MM.1S (cell line): ENCODE results near the gene F8.
"Not testable (repeated sequence)": the region's sequence is repeated elsewhere in the genome, so short reads cannot be mapped to it uniquely, and the experiment has no call there.

Experiments used
- DNase-seq: peaks from one replicate; pipeline ENCODE4 v3.0.0-alpha.2; 2015
- H2AFZ ChIP-seq: fragments of 300-600 bp; sonication (generic); 2 replicates; pipeline ENCODE4 v1.6.0; 2016; ENCODE audit warnings: antibody characterized with exemption, low read length
- H3F3A ChIP-seq: fragments of 300-600 bp; sonication (generic); 2 replicates; pipeline ENCODE4 v1.6.1; 2016; ENCODE audit warnings: mild to moderate bottlenecking, antibody characterized with exemption, low read length, moderate library complexity, mixed read lengths; ENCODE audit not compliant: insufficient read depth
- H3K27ac ChIP-seq: fragments of 300-600 bp; sonication (generic); 2 replicates; pipeline ENCODE4 v1.5.1; 2016; ENCODE audit warnings: mild to moderate bottlenecking, low read length
- H3K27me3 ChIP-seq: fragments of 300-600 bp; sonication (generic); replicated peaks from 2 replicates; pipeline ENCODE4 v1.6.0; 2016; ENCODE audit warnings: low read length; ENCODE audit not compliant: insufficient read depth
- H3K36me3 ChIP-seq: fragments of 300-600 bp; sonication (generic); replicated peaks from 2 replicates; pipeline ENCODE4 v1.6.1; 2016; ENCODE audit warnings: mild to moderate bottlenecking, low read length, mixed read lengths; ENCODE audit not compliant: insufficient read depth
- H3K4me1 ChIP-seq: fragments of 300-600 bp; sonication (generic); 2 replicates; pipeline ENCODE4 v1.6.1; 2016; ENCODE audit warnings: low read length, mixed read lengths
- H3K4me2 ChIP-seq: fragments of 300-600 bp; sonication (generic); 2 replicates; pipeline ENCODE4 v1.6.0; 2016; ENCODE audit warnings: low read depth, low read length
- H3K4me3 ChIP-seq: fragments of 300-600 bp; sonication (generic); 2 replicates; pipeline ENCODE4 v1.5.1; 2016; ENCODE audit warnings: low read length, mixed read lengths
- H3K79me2 ChIP-seq: fragments of 300-600 bp; sonication (generic); 2 replicates; pipeline ENCODE4 v1.6.1; 2016; ENCODE audit warnings: mixed run types, low read length, mixed read lengths
- H3K9ac ChIP-seq: fragments of 300-600 bp; sonication (generic); 2 replicates; pipeline ENCODE4 v1.6.1; 2016; ENCODE audit warnings: low read length, mixed read lengths
- H3K9me2 ChIP-seq: fragments of 300-600 bp; sonication (generic); replicated peaks from 2 replicates; pipeline ENCODE4 v1.6.1; 2016; ENCODE audit warnings: mild to moderate bottlenecking, low read length, mixed read lengths; ENCODE audit not compliant: insufficient read depth
- H3K9me3 ChIP-seq: fragments of 300-600 bp; sonication (generic); replicated peaks from 2 replicates; pipeline ENCODE4 v1.6.1; 2016; ENCODE audit warnings: mild to moderate bottlenecking, low read length, mixed read lengths; ENCODE audit not compliant: insufficient read depth
- H4K20me1 ChIP-seq: fragments of 300-600 bp; sonication (generic); 2 replicates; pipeline ENCODE4 v1.6.1; 2016; ENCODE audit warnings: mild to moderate bottlenecking, low read length, moderate library complexity, mixed read lengths; ENCODE audit not compliant: insufficient read depth
- EZH2 ChIP-seq: fragments of 300-600 bp; sonication (generic); optimal IDR thresholded peaks from 2 replicates; pipeline ENCODE3; 2017; ENCODE audit warnings: low read depth, mild to moderate bottlenecking, antibody characterized with exemption, low read length, mixed read lengths
- EZH2phosphoT487 ChIP-seq: fragments of 300-600 bp; sonication (generic); IDR thresholded peaks from 2 replicates; pipeline ENCODE4 v1.6.1; 2018; ENCODE audit warnings: antibody characterized with exemption, low read length
- TF ChIP-seq, protein P1 (sequence below): fragments of 300-600 bp; sonication (generic); IDR thresholded peaks from 2 replicates; pipeline ENCODE4 v1.5.1; 2016; ENCODE audit warnings: antibody characterized with exemption, low read length, mixed read lengths

The F8 gene

DNA sequence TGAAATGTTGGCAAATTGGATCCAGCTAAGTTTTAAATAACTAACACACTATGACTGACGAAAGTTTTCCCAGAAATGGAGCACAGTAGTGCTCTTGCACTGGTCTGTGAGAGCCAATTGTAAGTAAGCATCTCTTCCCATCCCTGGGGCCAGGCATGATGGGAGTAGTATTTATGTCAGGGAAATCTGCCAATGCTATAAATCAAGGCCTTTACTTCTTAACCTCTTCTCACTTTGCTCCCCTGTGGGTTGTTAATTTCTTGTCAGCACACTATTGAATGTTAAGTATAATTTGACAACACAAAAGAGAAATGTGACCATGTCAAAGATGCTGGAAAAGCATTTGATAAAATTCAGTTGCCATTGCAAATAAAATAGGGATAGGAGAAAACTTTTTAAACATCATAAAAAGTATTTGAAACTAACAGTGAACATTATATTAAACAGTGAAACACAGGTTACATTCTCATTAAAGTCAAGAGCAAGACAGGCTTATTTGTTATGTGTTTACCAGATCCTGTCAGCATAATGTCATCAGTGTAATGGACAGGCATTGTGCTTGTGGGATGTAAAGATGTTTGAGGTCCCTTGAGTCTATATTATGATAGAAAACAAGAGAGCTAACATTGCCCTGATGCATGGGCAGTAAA, 131.4 kb downstream of the F8 start:
- no peak for DNase-seq
- Histone ChIP-seq H2AFZ (no peak overlapping the region), H4K20me1 (no peaks in the 10 kb centered on the region), H3K9me3 (no peaks in the 10 kb centered on the region), H3K4me3 (no peak overlapping the region), H3K9ac (no peak overlapping the region), H3K79me2 (no peaks in the 10 kb centered on the region), H3K27ac (no peak overlapping the region), H3K36me3 (no peaks in the 10 kb centered on the region), H3F3A (no peaks in the 10 kb centered on the region), H3K4me1 (no peaks in the 10 kb centered on the region), H3K9me2 (no peaks in the 10 kb centered on the region), H3K4me2 (no peak overlapping the region), H3K27me3 (no peaks in the 10 kb centered on the region)
- TF ChIP-seq EZH2 (no peak), EZH2phosphoT487 (no peak)
- TF ChIP-seq, protein P1, sequence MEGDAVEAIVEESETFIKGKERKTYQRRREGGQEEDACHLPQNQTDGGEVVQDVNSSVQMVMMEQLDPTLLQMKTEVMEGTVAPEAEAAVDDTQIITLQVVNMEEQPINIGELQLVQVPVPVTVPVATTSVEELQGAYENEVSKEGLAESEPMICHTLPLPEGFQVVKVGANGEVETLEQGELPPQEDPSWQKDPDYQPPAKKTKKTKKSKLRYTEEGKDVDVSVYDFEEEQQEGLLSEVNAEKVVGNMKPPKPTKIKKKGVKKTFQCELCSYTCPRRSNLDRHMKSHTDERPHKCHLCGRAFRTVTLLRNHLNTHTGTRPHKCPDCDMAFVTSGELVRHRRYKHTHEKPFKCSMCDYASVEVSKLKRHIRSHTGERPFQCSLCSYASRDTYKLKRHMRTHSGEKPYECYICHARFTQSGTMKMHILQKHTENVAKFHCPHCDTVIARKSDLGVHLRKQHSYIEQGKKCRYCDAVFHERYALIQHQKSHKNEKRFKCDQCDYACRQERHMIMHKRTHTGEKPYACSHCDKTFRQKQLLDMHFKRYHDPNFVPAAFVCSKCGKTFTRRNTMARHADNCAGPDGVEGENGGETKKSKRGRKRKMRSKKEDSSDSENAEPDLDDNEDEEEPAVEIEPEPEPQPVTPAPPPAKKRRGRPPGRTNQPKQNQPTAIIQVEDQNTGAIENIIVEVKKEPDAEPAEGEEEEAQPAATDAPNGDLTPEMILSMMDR: no peak

DNA sequence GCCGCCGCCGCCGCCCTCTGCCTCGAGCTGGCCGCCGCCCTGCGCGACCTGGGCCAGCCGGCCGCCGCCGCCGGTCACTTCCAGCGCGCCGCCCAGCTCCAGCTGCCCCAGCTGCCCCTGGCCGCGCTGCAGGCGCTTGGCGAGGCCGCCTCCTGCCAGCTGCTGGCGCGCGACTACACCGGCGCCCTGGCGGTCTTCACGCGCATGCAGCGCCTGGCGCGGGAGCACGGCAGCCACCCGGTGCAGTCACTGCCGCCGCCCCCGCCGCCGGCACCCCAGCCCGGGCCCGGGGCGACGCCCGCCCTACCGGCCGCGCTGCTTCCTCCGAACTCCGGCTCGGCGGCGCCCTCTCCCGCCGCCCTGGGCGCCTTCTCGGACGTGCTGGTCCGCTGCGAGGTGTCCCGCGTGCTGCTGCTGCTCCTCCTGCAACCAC, 135.7 kb downstream of the F8 start:
- DNase-seq, H3K4me3 ChIP-seq, H3K9me2 ChIP-seq, H3K79me2 ChIP-seq, H3K4me2 ChIP-seq, H3K27ac ChIP-seq, H3K36me3 ChIP-seq, H3F3A ChIP-seq, H4K20me1 ChIP-seq, H3K4me1 ChIP-seq, H3K27me3 ChIP-seq, H3K9me3 ChIP-seq, H3K9ac ChIP-seq, H2AFZ ChIP-seq: not testable (repeated sequence)

DNA sequence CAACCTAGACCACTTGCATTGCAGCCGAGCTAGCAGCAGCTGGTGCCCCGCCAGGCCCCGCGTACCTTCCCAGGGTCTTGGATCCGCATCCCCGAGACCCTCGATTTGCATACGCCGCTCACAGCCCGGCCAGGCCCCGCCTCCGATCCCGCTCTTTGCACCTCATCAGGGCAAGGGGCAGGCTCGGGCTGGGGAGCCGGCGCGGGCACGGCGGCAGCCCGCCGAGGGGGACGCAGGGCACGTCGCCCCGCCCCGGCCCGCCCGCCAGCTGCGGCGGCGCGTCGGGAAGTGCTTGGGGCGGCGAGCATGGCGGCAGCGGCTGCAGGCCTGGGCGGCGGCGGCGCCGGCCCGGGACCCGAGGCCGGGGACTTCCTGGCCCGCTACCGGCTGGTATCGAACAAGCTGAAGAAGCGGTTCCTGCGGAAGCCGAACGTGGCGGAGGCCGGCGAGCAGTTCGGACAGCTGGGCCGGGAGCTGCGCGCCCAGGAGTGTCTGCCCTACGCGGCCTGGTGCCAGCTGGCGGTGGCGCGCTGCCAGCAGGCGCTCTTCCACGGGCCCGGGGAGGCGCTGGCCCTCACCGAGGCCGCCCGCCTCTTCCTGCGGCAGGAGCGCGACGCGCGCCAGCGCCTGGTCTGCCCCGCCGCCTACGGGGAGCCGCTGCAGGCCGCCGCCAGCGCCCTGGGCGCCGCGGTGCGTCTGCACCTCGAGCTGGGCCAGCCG, 136.3 kb downstream of the F8 start, which contains the start of gene F8A1:
TSS of gene F8A1 (plus strand) at position 287 of the 720 bp plus-strand sequence. CDS start at position 307, 20 bp downstream.
- not testable (repeated sequence) for H3F3A ChIP-seq, H3K27ac ChIP-seq, H3K79me2 ChIP-seq, H3K4me1 ChIP-seq, H3K9me3 ChIP-seq, H3K4me2 ChIP-seq, H3K36me3 ChIP-seq, H3K9ac ChIP-seq, H3K9me2 ChIP-seq, DNase-seq, H3K4me3 ChIP-seq, H2AFZ ChIP-seq, H4K20me1 ChIP-seq, H3K27me3 ChIP-seq

DNA sequence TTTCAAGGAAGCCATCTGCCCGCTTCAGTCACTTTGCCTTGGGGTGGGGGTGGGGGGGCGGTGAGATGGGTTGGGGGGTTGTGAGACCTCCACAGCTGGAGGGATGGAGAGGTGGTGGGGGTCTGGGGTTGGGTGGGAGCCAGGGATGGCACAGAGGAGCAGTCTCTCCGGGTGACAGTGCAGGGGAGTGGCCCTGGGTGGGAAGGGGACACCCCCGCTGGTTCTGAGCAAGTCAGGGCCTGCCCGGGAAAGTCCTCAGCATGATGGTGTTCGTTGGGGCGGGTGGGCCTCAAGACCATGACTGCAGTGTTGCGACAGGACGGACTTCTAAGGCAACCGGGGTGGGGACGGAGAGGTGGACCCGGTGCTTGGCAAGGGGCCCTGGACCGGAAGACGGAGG, 137.0 kb downstream of the F8 start:
- not testable (repeated sequence) for H3K36me3 ChIP-seq, H3K27me3 ChIP-seq, H3F3A ChIP-seq, H3K4me2 ChIP-seq, H4K20me1 ChIP-seq, H3K9me3 ChIP-seq, H2AFZ ChIP-seq, H3K4me1 ChIP-seq, DNase-seq, H3K79me2 ChIP-seq, H3K27ac ChIP-seq, H3K9me2 ChIP-seq, H3K4me3 ChIP-seq, H3K9ac ChIP-seq

DNA sequence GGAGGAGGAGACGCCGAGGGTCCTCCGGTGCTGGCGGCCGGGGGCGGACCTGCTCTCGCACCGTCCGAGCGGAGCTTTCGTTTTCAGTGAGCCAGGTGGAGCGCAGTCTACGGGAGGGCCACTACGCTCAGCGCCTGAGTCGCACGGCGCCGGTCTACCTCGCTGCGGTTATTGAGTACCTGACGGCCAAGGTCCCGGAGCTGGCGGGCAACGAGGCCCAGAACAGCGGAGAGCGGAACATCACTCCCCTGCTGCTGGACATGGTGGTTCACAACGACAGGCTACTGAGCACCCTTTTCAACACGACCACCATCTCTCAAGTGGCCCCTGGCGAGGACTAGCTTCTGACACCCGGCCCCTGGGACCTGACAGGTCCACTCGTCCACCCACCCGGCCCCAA, 137.5 kb downstream of the F8 start:
- H3K9me3 ChIP-seq, H2AFZ ChIP-seq, DNase-seq, H3K9ac ChIP-seq, H3K27me3 ChIP-seq, H3K36me3 ChIP-seq, H3K9me2 ChIP-seq, H3K4me1 ChIP-seq, H3K4me2 ChIP-seq, H3K79me2 ChIP-seq, H4K20me1 ChIP-seq, H3K27ac ChIP-seq, H3K4me3 ChIP-seq, H3F3A ChIP-seq: not testable (repeated sequence)

DNA sequence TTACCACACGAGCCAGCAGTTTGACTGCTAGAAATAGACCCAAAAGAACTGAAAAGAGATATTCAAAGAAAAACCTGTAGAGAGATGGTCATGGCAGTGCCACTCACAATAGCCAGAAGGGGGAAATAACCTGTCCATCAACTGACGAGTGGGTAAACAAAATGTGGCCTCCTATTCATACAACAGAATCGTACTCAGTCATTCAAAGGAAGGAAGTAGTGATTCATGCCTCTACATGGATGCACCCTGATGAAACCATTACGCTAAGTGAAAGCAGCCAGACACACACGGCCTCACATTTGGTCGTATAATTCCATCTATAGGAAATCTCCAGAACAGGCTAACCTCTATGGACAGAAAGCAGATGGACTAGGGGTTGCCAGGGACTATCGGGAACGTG, 138.5 kb downstream of the F8 start:
- H3F3A ChIP-seq, H3K9me2 ChIP-seq, H3K4me3 ChIP-seq, H3K4me1 ChIP-seq, H3K27me3 ChIP-seq, H3K4me2 ChIP-seq, H3K9me3 ChIP-seq, H3K36me3 ChIP-seq, H4K20me1 ChIP-seq, H2AFZ ChIP-seq, H3K9ac ChIP-seq, DNase-seq, H3K27ac ChIP-seq, H3K79me2 ChIP-seq: not testable (repeated sequence)
